ENCODE results near the gene HHIPL1.
"Not testable (repeated sequence)": the region's sequence is repeated elsewhere in the genome, so short reads cannot be mapped to it uniquely, and the experiment has no call there.

The HHIPL1 gene

DNA sequence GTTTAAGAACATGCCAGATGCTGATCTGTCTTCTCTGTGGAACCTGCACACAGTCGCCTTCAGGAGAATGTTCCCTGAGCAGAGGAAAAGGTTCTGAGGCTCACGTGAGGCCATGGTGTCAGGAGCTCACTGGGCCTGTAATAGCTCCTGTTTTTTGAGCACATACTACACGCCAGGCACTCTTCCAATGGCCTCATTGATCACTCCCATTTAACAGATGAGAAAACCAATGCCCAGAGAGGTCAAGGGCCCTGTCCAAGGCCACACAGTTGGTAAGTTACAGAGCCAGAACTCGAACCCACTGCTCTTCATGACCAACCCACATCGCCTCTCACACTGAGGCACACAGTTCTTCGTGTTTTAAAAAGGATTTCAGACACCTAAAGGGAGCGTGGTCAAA, 7.3 kb upstream of the HHIPL1 start:
- DNase-seq: no peak

DNA sequence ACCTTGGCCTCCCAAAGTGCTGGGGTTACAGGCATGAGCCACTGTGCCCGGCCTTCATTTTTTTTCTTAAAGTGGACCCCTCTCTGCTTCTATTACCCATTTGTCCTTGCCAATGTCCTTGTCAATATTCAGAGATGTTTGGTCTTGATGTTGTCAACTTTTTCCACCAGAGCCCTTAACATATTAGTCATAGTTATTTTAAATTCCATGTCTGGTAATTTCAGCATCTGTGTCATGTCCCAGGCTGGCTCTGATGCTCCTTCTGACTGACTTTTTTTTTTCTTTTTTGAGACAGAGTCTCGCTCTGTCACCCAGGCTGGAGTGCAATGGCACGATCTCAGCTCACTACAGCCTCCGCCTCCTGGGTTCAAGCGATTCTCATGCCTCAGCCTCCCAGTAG, 2.2 kb upstream of the HHIPL1 start:
- not testable (repeated sequence) for DNase-seq

DNA sequence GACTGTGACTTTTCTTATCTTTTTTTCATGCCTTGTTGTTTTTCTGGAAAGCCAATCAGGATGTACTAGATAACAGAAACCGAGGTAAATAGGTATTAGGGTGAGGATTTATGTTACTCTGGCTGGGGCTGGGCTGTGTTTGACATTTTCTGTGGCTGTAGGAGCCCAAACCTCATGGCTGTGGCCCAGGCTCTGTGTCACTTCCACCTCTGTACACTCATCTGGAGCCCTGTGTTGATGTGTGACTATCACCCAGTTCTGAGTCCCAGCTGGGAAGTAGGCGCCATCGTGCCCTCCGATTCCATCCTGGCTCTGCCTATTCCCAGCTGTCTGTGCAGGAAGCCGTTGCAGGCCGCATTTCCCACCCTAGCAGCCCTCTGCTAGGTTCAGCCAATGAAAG, 1.6 kb upstream of the HHIPL1 start:
- DNase-seq: no peak

DNA sequence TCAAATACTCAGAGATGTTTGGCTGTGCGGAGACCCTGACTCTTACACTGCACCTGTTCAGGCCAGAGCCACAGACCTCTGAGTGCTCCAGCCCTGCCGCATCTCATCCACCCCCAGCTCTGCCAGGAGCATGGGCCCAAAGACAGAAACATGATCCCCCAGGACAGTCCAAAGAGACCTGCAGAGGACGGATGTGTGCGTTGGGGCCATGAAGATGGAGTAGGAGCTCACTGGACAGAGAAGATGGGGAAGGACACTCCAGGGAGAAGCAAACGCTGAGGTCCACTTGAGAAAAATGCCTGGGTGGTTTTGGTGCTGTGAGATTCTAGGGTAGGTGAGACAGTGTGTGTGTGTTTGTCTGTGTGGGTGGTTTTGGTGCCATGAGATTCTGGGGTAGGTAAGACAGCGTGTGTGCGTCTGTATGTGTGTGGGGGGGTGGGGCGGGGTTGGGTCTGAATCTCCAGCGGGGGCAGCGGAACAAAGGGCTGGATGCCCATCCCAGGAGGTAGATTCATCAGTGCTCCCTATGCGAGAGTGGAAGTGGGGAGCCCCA, 818 bp upstream of the HHIPL1 start:
- no peak for DNase-seq

DNA sequence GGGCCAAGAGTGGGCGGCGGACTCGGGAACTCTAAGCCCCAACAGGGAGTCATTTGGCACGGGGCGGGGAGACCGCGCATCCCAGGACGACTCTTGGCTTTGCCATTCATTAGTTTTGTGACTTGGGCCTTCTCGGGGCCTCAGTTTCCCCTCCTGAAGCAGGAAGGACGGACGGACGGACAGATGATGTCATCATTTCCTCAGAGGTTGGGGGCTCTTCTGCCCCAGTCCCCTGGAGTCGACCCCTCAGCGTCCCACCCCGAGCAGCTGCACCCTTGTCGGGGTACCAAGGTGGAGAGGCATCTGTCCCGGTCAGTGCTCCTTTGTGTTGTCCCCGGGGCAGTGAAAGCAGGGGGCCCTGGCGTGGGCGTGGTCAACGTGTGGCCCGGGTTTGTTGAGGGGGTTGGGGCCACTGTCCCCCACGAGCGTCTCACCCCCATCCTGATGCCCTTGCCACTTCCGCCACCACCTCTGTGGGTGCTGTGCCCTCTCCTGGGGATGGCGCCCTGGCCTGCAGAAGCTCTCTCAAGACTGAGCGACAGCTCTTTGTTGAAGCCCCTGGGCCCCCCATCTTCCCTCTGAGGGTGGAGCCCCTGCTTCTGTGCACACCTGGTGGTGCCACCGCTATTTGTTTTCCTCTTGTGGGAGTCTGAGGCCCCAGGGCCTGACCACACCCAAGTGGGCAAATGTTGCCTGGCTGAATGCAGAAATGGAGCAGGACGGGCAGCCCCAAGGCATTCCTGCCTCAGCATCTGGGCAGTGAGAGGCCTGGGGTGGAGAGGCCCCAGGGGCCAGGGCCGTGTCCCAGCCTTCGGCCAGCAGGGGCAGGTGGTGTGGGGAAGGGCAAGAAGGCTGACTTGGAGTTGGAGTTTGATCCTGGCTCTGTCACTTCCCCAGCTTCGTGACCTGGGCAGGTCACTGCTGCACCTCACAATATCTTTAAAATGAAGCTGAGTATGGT, 896 bp downstream of the HHIPL1 start:
- no peak for DNase-seq

DNA sequence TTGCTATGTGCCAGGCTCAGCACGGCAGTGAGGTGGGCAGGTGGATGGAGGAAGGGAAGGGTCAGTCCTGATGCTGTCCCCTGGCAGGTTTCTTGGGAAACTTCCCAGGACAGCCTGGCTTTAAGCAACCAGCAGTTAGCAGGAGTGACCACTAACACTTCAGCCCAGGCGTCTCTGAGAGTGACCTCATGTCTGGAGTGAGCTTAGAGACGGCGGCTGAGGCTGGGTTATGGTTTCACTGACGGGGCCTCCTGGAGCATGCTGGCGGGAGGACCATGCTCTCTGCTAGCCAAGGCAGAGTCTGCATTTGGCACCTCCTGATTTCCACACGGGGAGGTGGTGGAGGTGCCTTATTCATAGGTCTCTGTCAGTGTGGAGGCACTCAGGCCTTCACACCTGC, 2.5 kb downstream of the HHIPL1 start:
- no peak for DNase-seq

DNA sequence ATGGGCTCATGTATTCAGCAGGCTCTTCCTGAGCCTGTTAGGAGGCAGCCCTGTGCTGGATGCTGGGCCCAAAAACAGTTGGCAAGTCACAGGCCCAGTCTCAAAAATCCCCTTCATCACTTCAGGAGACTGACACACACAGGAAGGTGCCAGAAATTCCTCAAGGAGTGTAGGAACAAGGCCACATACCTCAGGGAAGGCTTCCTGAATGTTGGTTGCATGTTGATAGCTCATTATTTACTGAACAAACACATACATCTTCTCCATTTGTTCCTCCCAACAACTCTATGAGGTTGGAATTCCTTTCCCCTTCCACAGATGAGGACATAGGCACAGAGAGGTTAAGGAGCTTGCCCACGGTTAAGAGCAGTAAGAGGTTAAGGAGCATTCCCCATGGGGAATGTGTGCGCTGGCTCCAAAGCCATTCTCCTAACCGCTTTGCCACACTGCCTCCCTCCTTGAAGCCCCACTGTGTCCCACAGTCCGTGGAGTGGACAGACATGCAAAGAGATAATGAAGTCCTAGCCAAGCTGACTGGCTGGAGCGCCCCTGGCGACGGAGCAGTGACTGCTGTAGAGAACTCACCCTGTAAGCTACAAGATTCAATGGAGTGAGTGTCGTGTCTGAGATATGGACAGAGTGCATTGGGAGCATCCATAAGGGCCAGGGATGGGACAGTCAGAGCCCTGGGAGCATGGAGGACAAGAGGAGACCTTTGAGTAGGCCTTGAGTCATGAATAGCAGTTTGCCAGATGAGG, 3.3 kb downstream of the HHIPL1 start:
- no peak for DNase-seq

DNA sequence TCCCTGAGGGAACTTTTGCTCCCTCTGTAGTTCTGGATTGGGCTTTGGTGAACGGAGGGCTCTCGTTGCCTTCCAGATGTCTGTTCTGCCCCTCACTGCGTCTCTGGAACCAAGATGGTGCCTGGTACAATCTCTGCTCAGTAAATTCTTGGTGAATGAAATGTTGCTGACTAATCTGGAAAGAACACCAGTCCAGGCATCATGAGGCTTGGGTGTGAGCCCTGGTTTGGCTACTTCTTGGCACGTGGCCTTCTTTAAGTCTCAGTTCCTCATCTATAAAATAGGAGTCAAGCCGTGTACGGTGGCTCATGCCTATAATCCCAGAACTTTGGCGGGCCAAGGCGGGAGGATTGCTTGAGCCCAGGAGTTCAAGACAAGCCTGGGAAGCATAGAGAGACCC, 4.3 kb downstream of the HHIPL1 start:
- no peak for DNase-seq

DNA sequence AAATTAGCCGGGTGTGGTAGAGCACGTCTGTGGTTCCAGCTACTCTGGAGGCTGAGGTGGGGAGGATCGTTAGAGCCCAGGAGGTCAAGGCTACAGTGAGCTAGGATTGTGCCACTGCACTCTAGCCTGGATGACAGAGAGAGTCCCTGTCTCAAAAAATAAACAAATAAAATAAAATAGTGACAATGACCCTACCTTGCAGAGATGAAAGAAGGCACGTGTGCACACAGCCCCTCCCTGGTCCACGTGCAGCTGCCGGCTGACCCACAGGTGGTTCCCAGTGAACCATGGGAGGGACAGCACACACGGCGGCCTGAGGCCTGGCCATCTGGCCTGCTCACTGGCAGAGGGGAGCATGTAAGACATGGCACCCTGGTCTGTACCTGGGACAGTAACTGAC, 4.7 kb downstream of the HHIPL1 start:
- no peak for DNase-seq

DNA sequence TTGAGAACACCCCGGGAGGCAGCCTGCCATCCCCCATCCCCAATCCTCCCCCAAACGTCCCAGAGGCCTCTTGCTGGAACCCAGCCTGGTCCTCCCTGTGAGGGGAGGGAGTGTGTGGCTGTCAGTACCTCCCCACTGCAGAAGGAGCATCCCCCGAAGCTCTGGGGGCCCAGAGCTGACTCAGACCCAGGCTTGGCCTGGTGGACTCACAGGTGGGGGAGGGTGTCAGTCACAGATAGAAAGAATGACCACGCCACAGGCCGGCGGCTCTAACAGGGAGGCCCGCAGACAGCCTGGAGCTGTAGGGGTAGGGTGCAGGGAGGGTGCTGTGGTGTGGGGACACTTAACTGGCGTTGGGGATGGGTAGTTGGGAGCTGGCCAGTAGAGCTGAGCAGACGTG, 5.3 kb downstream of the HHIPL1 start:
- no peak for DNase-seq

DNA sequence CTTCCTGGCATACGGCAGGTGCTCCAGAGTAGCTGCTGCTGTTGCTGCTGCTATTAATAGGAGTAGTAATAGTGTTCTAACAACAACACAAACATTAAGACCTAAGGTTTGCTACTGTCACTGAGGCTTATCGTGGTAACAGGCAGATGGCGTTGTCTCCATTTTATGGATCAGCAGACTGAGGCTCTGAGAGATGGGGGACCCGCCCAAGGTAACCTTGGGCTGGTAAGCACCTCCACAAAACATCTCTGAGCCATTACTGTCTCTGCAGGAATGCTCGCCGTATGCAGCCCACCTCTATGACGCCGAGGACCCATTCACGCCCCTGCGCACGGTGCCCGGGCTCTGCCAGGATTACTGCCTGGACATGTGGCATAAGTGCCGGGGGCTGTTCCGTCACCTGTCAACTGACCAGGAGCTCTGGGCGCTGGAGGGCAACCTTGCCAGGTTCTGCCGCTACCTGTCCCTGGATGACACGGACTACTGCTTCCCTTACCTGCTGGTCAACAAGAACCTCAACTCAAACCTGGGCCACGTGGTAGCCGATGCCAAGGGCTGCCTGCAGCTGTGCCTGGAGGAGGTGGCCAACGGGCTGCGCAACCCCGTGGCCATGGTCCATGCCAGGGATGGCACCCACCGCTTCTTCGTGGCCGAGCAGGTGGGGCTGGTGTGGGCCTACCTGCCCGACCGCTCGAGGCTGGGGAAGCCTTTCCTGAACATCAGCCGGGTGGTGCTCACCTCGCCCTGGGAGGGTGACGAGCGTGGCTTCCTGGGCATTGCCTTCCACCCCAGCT, 7.2 kb downstream of the HHIPL1 start:
- no peak for DNase-seq

DNA sequence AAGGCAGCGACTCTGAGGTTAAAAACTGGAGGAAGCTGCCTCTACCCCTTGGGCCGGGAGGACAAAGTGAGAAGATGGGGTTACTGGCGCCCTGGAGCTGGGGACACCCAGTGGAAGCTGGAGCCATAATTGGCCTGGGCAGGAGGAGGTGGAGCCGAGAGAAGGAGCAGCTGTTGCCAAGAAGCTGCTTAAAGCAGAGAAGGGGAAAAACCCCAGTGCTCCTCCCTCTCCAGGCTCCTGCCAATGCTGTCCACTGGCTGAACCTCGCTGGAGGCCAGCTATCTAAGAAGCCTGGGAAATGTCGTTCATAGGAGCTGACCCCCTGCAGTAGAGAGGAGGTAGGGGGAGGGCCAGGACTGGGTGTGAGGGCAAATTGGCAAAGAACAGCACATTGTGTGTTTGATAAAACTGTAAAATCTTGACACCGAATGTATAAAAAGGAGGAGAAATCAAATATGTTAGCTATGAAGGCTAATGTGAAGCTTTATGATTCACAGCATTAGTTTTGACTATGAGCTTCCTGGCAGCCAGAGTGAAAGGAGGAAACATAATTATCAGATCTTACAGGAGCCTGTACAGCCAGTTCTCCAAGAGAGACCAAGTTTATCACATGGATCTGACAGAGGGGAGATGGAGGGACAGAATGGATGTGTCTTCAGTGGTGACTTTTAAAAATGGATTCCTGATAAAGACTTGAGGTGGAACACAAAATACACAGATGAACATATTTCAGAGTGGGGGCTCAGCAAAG, 9.5 kb downstream of the HHIPL1 start:
- no peak for DNase-seq

DNA sequence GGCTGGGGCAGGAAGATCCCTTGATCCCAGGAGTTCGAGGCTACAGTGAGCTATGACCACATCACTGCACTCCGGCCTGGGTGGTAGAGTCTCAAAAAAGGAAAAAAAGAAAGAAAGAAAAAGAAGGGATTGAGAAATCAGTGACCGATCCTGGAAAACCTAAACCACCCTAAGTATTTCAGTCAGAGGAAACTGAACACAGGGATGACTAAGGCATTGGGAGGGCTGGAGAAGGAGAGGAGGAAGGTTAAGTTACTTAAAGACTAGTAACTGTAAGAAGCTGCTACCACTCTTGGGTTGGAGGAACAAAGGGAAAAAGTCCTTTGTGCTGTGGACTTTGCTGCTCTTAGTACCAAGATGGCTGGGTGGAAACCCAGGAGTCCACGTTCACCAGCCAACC, 10.6 kb downstream of the HHIPL1 start:
- no peak for DNase-seq

DNA sequence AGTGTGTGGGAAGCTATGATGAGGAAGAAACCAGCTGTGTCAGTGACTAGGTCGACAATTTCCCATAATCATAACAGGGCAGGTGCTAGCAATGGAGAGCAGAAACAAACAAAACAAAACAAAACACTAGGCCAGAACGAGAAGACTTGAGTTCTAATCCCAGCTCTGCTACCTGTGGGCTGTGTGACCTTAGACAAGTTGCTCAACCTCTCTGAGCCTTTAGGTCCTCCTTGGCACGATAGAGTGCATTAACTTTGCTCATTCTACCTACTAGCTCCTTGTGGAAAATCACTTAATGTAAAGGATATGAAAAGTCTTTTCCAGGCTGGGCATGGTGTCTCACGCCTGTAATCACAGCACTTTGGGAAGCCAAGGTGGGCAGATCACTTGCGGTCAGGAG, 11.2 kb downstream of the HHIPL1 start:
- no peak for DNase-seq

DNA sequence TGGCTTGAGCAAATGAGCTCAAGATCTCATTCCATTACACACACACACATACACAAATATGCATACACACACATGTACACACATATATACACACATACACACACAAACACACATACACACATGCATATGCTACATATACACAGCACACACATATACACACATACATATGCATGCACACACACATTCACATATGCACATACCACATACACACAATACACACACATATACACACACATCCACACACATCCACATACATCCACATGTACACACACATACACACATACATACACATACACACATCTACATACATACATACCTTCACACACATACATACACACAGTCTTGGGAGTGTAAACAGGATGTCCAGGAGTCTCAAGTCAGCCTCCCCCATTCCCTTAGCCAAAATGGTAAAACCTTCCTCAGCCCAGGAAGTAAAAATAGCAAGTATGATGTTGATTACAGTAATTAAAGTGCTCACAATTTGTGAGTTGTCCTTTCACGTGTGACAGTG, 12.8 kb downstream of the HHIPL1 start:
- no peak for DNase-seq

DNA sequence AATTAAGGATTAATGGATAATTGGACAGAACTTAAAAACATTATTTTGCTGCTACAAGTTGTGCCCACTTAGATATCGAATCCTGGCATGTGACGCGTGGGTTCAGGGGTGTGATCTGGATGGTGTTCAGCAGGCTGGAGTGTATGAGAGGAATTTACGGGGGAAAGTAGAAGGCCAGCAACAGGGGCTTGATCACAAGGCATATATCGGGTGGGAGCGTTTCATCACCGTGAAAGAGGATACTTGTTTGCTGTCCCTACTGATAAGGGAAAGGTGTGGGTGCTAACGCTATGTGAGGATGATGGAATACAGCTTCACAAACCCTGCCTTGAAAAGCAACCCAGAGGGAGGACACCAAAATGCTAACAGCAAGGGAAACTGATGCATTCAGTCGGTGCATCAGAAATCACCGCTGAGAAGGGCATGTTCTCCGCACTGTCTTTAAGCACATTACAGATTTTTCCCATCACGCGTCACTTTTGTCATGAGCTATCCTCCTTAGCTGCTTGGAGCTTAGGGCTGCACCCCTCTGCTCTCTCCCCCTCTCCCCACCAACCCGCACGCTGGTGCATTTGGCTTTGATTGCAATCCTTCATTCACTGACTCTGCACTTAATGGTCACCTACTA, 13.4 kb downstream of the HHIPL1 start:
- DNase-seq: no peak

DNA sequence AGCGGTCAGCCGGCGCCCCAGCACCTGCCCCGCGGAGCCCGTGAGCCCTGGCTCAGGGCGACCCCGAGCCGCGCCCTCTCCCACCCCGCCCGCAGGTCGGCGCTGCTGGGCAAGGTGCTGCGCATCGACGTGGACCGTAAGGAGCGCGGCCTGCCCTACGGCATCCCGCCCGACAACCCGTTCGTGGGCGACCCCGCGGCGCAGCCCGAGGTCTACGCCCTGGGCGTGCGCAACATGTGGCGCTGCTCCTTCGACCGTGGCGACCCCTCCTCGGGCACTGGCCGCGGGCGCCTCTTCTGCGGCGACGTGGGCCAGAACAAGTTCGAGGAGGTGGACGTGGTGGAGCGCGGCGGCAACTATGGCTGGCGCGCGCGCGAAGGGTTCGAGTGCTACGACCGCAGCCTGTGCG, 14.4 kb downstream of the HHIPL1 start:
- no peak for DNase-seq

DNA sequence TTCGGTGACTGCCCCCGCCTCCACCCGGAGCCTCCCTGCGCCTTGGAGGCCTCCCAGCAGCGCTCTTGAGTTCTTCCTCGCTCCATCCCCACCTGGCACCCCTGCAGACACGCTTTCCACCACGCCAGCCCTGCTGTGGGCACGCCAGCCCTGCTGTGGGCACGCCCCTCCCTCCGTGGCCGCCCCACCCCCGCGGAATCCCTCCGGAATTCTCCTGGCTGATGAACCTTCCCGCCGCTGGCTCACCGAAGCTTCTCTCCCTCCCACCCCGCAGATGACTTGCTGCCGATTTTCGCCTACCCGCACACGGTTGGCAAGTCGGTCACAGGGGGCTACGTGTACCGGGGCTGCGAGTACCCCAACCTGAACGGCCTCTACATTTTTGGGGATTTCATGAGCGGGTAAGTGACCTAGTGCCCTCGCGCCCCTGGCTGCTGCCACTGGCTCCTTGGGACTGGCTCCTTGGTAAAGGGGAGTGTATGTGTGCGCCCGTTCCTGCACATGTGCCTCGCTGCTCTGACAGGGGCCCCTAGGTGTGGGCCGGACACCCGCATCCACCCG, 15.2 kb downstream of the HHIPL1 start:
- DNase-seq: no peak

DNA sequence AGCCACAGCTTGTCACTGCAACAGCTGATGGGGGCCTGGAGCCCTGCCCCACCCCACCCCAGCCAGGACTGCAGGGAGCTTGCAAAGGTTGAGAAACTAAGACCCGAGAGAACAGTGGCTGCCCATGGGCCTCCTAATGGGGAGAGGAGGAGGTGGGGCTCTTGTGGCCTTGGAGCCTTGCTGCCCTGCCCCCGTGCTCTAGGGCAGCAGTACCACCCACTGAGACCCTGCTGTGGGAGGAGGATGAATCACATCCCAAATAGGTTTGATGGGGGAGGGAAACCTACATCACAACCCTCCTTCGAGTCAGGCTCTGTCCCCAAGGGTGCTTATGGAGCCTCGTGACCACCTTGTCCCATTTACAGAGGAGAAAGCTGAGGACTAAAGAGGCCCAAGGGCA, 15.9 kb downstream of the HHIPL1 start:
- no peak for DNase-seq

DNA sequence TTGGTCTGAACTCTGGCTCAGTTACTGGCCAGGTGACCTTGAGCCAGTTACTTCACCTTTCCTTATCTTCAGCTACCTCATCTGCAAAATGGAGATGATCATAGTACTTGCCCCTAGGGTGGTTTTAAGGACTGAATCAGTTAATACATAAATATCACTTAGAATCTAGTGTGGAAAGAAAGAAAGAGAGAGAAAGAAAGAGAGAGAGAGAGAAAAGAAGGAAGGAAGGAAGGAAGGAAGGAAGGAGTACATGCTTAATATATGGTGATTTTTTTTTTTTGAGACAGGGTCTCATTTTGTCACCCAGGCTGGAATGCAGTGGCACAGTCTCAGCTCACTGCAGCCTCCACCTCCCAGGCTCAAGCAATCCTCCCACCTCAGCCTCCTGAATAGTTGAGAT, 16.3 kb downstream of the HHIPL1 start:
- not testable (repeated sequence) for DNase-seq

DNA sequence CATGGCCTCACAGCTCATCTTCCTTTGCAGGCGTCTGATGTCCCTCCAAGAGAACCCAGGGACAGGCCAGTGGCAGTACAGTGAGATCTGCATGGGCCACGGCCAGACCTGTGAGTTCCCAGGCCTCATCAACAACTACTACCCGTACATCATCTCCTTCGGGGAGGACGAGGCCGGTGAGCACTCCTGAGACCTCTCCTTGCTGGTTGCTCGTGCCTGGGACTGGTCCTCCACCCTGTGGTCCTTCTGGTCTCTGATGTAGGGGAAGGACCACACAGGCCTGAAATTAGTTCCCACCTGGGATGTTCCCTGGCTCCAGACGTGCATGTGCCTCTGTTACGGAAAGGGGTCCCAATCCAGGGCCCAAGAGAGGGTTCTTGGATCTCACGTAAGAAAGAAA, 17.9 kb downstream of the HHIPL1 start:
- no peak for DNase-seq

Data from activated CD4-positive, alpha-beta T cell treated with anti-CD3 and anti-CD28 coated beads, Interleukin-2, amount 50 U/mL, for 1 hour (primary cell).